GM19193 (cell line): ENCODE measurements around the gene CES3.
A peak's percentile ranks its signal among the peaks of the same experiment; 100 is the strongest.

Experiments
- POLR2A ChIP-seq: IDR thresholded peaks from 4 replicates; pipeline ENCODE4 v1.6.1; 2011; ENCODE audit not compliant: insufficient read depth, insufficient read length; ENCODE audit errors: extremely low read depth

The CES3 gene

DNA sequence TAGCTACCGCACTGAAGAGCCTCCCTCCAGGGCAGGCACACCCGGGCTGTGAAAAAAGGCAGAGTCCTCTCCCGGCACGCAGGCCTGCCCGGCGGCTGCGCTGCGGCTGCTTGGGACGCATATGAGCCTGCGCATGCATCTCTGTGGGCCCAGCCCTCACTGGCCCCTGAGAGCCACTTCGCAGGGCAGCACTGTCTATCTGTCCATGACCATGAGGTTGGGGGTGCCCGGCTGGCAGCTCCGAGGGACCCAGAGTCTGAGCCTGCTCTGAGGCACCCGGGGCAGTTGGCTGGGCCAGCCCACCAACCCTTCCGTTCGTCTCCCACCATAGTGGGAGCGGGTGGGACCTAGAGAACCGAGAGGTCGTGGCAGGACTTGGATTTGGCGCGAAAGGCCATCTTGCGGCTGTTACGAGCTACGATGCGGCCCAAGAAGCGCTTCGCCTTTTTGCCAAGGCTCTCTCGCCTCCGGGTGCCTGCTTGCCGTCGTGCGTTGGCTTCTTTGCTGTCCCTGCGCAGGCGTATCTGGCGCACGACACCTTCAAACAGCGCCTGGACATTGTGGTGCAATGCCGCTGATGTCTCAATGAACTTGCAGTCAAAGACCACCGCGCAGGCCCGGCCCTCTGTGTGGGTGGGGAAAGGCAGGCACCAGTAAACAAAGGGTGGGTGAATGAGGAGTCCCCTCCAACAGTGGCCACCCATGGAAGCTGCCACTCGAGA lies 39.2 kb upstream of the CES3 start:
- TF ChIP-seq POLR2A, result no peak

DNA sequence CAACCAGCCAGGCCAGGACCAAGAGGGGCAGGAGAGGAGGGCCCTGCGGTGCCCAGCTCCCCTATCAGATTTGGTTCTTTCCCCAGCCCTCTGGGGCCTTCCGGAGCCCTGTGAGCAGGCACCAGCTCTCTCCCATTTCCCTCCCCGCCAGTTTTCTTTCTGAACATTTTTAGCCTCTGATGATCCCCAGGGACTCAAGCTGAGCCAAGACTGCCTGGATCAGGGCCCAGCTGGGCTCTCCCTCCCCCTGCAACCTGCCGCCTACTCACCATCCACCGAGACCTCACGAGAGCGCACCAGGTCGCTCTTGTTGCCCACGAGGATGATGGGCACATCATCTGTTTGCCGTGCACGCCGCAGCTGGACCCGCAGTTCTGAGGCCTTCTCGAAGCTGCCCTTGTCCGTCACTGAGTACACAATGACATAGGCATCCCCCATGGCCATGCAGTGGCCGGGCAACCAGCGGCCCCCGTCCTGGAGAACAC lies 37.8 kb upstream of the CES3 start:
- TF ChIP-seq POLR2A, result no peak

DNA sequence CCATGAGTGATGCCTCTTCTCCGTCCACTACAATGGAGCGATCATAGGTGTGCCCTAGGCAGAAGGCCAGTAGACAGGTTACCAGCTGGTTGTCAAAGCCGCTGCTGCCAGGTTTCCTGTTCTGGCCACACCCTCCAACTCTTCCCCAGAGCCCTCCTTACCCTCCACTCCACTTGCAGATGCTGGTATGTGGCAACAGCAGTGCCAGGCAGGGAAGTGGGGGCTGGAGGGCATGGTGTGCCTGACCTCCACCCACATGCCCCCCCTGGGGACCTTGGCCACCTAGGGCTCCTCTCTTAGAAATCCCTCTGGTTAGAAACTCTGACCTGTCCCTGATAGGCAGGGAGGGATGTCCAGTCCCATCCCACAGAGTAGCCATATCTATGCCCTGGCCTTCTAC lies 37.2 kb upstream of the CES3 start:
- TF ChIP-seq POLR2A, result no peak

DNA sequence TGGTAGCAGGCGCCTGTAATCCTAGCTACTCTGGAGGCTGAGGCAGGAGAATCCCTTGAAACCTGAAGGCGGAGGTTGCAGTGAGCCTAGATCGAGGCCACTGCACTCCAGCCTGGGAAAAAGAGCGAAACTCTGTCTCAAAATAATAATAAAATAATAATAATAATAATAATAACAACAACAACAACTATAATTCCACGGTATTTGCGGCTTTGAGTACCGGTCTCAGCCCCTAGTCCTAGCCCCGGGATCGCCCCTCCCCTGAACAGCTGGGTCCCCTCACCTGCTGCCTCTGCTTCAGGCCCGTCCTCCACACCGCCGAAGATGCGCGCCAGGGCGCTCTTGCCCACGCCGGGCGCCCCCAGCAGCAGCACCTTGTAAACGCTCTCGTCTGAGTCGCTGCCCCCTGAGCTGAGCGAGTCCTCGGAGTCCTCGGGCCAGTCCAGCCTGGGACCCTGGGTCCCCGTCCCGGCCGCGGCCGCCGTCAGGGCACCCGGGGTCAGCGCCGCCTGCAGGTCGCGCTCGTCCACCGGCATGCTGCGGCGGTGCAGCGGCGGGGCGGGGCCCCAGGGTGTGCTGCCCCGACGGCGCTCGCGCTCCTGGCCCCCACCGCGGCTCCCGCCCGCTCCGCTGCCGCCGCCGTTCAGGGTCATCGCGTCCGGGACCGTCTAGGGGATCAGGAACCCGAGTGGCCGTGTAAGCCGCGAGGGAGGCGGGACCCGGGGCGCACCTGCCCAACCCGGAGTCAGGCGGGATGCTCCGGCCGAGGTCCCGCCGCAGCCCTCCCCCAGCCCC lies 36.3 kb upstream of the CES3 start:
- TF ChIP-seq POLR2A, result no peak

DNA sequence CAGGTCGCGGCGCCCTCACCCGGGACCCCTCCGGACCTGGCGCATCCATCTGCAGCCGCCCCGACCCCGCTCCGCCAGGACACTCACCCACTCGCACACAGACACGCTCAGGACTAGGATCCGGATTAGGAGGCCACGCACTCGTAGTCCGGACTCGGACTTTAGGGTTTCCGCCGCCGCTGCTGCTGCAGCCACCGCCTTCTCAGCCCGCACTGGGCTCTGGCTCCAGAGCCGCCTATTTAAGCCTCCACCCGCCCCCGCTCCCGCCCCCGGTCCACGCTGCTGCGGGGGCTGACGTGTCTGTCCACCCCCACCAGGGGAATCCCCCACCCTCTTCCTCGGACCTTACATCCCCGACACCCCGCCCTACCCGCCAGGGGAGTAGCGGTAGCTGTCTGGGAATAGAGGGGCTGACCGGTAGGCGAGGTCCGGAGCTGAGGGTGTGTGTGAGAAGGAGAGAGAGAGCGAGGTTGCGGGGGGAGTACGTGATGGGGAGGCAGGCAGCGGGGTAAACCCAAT lies 35.7 kb upstream of the CES3 start, which contains the start of gene RRAD:
RRAD (minus strand) TSS at position 214 of the 519 bp plus-strand sequence. CDS start 356 bp downstream, outside the sequence.
- TF ChIP-seq POLR2A, result peak; percentile 53

DNA sequence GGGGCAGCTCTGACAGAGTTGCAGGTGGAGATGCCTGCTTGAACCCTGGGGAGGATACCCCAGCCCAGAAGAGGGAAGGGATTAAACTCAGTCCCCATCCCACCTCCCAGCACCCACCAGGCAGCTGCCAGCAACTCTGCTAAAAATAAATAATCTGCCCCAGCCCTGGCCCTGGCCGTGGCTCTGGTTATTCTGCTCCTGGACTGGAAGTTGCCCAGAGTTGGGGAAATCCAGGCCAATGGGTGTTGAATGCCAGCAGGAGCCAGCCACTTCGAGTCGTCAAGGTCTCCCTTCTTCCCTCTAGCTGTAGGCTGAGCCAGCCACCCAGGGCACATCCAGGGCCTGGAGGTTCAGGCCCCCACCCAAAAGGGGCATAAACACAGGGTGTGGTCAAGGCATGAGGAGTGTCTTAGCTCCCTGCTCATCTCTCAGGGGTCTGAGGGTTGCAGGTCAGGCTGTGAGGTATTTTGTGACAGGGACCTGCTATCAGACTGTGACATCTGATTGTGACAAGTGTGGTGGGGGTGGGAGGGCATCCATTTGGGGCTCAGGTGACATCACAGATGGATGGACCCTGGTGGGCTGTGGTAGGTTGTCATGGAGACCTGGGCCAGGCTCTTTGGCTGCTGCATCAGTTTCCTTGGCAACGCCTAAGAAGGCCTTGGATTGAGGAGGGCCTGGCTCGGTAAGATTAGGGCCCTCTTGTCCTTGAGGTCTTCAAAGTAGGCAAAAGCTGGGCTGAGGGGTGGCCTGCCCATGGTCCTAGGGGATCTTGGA lies 34.7 kb upstream of the CES3 start:
- TF ChIP-seq POLR2A, result no peak

DNA sequence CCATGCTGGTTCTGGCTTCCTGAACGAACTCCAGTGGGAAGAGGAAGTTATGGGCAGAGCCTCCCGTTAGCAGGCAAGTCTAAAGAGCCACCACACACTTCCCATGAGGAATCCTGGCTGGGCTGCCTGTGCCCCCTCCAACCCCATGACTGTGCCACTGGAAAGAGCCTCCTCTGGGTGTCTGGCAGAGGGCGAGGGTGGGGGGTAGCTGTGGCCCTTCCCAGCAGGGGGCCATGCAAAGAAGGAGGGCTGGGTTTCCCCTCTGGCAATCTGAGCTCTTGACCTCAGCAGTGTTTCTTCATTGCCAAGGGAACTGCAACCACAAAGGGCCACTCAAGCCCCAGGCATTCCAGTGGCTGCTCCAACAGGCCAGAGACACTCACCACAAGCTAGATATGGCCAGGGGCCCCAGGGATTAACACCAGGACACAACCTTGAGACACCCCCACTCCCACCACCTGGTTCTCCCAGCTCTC lies 34.1 kb upstream of the CES3 start:
- no peak for TF ChIP-seq POLR2A

DNA sequence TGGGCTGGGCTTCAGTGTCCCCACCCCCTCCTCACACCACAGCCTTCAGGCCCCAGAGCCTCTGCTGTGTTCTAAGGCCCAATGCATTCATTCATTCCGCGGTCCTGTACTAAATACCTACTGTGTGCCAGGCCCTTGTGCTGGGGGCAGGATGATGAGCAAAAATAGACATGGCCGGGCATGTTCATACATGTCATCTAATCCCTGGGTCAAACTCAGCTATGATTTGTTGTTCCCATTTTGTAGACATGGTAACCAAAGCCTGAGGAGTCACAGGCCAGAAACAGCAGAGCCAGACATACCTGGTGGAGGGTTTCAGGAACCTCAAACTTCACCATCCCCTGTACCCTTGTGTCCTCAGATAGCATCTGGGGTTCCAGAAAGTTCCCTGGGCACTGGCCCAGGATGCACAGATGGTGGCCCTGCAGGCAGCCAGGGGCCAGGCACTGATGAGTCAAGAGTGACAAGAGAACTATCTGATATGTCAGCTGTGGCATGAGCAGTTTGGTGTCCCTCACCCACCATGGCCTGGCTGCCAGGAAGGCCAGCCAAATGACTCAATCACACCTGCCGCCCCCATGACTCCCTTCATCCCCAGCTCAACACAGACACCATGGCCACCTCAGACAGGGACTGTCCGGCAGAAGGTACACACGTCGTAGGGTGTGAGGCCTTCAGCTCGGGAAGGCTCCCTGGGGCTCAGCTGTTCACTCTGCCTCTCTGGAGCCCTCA lies 33.0 kb upstream of the CES3 start:
- no peak for TF ChIP-seq POLR2A

DNA sequence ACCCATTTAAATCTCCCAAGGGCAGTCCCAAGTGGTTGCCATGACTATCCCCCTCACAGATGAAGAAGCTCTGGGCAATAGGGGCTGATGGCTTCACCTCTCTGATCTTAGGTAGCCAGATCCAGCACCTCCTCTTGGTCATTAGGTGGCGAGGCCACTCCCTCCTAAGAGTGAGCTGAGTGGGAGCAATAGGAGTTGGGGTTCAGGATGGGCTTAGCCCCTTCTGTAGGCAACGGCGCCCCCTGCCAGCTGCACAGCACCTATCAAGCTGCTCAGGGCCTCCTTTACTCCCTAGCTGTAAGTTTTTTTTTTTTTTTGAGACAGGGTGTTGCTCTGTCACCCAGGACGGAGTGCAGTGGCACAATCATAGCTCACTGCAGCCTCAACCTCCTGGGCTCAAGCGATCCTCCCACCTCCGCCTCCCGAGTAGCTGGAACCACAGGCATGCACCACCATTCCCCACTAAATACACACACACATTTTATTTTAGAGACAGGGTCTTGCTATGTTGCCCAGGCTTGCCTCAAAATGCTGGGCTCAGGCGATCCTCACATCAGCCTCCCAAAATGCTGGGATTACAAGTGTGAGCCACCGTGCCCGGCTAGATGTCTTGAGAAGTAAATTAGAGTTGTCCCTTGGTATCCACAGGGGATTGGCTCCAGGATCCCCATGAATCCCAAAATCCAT lies 32.2 kb upstream of the CES3 start:
- no peak for TF ChIP-seq POLR2A

DNA sequence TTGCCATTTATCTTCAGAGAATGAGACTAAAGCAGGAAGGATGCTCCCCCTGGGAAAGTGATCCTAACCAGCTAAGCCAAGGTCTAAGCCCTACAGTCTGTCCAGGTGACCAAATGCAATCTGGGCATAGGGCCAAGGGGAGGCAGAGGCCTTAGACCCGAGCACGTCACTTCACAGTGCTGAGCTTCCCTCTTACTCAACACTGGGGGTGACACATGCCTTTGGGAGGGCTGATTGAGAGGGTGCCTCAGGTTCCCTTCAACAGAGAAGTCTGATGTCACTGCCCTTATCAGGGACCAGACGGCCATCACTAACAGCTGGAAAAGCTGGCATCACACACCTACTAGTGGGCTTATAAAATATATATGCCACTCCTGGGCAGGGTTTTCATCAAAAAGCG lies 30.9 kb upstream of the CES3 start:
- no peak for TF ChIP-seq POLR2A

DNA sequence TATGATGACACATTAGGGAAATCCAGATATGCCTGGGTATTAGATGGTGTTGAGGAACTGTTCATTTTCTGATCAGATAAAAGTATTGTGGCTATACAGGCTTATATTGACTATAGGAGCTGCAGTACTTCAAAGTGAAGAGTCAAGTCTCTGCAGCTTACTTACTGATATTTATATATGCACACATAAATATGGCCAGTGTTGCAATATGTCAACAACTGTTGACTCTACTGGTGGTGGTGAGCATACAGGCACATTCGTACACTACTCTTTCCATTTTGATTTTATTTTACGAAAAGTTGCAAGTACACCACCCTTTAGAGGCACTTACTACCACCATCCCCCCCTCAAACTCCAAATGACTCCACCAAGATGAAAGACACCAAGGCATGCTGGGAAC lies 29.4 kb upstream of the CES3 start:
- no peak for TF ChIP-seq POLR2A

DNA sequence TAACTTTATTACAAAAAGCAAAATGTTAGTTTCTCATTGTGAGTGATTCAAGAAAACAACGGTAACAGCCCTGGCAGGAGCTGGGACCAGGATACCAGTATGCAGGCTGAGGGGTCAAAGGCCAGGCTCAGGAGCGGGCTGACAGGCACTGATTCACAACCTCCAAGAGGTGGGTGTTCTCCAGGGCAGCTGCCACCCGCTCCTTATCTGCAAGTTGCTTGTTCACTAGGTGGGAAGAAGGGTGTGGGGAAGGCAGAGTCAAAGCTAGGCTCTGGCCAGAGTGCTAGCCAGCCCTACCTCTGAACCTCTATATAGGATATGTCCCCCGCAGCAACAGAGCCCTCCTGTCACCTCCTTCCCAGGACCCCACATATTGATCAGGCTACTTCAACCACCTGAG lies 29.0 kb upstream of the CES3 start:
- no peak for TF ChIP-seq POLR2A

DNA sequence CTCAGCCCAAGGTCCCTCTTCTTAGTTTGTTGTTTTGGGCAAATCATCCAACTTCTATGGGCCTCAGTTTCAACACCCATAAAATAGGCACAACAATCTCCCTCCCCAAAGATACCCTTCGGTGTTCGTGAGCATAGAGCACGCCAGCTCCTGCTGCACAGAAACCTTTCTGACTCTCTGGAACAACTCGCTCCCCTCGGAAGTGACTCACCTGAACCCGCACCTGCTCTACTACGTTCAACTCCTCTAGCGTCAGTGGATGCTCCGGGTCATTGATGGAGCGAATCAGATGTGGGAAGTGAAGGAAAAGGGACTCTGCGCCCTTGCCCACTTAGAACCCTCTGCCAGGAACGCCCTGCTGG lies 27.3 kb upstream of the CES3 start:
- no peak for TF ChIP-seq POLR2A
